A673 (cell line): ENCODE data around the gene THSD7B.

Experiments used
- CTCF ChIP-seq: fragments of 300-800, 200-600 bp; sonication (generic); conservative IDR thresholded peaks from 2 replicates; pipeline ENCODE4 v1.5.1; 2017; ENCODE audit warnings: low read depth, mild to moderate bottlenecking, antibody characterized with exemption, low read length, moderate library complexity, mixed read lengths
- EZH2 ChIP-seq: fragments of 200-600 bp; sonication (generic); IDR thresholded peaks from 2 replicates; pipeline ENCODE4 v1.6.1; 2017; ENCODE audit warnings: borderline replicate concordance, low read depth, mild to moderate bottlenecking, mixed read lengths, antibody characterized with exemption, low read length; ENCODE audit not compliant: poor library complexity, severe bottlenecking

DNA sequence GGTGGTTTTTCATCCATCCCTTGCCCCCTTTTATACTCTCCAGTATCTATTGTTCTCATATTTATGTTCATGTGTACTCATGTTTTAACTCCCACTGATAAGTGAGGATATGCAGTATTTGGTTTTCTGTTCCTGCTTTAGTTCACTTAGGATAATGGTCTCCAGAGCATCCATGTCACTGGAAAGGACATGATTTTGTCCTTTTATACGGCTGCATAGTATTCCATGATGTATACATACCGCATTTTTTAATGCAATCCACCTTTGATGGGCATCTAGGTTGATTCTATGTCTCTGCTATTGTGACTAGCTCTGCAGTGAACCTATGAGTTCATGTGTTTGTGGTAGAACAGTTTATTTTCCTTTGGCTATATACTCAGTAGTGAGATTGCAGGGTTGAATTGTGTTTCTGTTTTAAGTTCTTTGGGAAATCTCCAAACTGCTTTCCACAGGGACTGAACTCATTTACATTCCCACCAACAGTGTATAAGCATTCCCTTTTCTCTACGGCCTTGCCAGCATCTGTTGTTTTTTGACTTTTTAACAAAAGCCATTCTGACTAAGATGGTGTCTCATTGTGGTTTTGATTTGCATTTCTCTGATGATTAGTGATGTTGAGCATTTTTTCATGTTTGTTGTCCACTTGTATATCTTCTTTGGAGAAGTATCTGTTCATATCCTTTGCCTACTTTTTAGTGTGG is 420.2 kb downstream of the THSD7B start:
- TF ChIP-seq CTCF (no peak), EZH2 (no peak)
